AG04450 (cell line): ENCODE data around the gene PRDM10. TPM values are rescaled to one million over a fixed set of nuclear protein-coding genes. Genes with fewer than 3 reads are reported as not detected.
"Not testable (repeated sequence)": the region's sequence is repeated elsewhere in the genome, so short reads cannot be mapped to it uniquely, and the experiment has no call there.

Experiments used
- CTCF ChIA-PET: fragments of 300-600, 350-600 bp; formaldehyde crosslinking; extraction: SDS; loops from one replicate; lab custom pipeline; 2022; ENCODE audit warnings: antibody characterized with exemption, inconsistent platforms; lab: Charles Lee
- POLR2A ChIA-PET: fragments of 350-600 bp; formaldehyde crosslinking; extraction: SDS; loops from one replicate; lab custom pipeline; 2021; ENCODE audit warnings: antibody characterized with exemption, inconsistent platforms; lab: Yijun Ruan, JAX
- DNase-seq: peaks from one replicate; pipeline ENCODE4 v3.0.0-alpha.2; 2011; ENCODE audit warnings: low read depth, low spot score
- H3K27ac ChIP-seq: one replicate; pipeline ENCODE4 v1.5.1; 2012; ENCODE audit warnings: low read depth, low read length, control low read depth
- H3K27me3 ChIP-seq: one replicate; pipeline ENCODE4 v1.6.0; 2012; ENCODE audit warnings: low read length; ENCODE audit not compliant: control insufficient read depth, insufficient read depth
- H3K4me3 ChIP-seq: 2 replicates; pipeline ENCODE4 v1.5.1; 2011; ENCODE audit warnings: mild to moderate bottlenecking, low read depth, low read length, control low read depth
- H3K9me3 ChIP-seq: 2 replicates; pipeline ENCODE4 v1.5.1; 2012; ENCODE audit warnings: low read length; ENCODE audit not compliant: control insufficient read depth, insufficient read depth
- CTCF ChIP-seq: IDR thresholded peaks from 2 replicates; pipeline ENCODE4 v1.5.1; 2011; ENCODE audit warnings: low read depth, low read length, control low read depth, inconsistent platforms
- polyA plus RNA-seq: library from polyadenylated mRNA; depleted of rRNA; stranded (reverse); fragments of >200 nt; gene quantifications from 2 replicates; pipeline ENCODE4 v1.2.3, GENCODE V29; 2011

The PRDM10 gene
- polyA plus RNA-seq, 1 experiment: 3.9 TPM

GRCh38 chr11:130022799-130023198, 20.2 kb upstream of the PRDM10 start:
- Histone ChIP-seq H3K27ac (no peak overlapping the region), H3K27me3 (no peaks in the 10 kb centered on the region), H3K9me3 (peaks cover 11% of the 10 kb centered on the region), H3K4me3 (no peak overlapping the region)
- ChIA-PET POLR2A (no interaction called here), CTCF (no interaction called here)
- TF ChIP-seq CTCF: no peak
- no peak for DNase-seq

GRCh38 chr11:130021606-130022005, 19.0 kb upstream of the PRDM10 start:
- POLR2A ChIA-PET: interaction anchor here (0.5 kb wide), 1 partner anchor 50 kb away, joined by 3 read pairs; no protein-coding TSS in a partner anchor
- H3K4me3 ChIP-seq, H3K27me3 ChIP-seq, H3K27ac ChIP-seq, CTCF ChIA-PET, DNase-seq: not testable (repeated sequence)
- peaks cover 11% of the 10 kb centered on the region for H3K9me3 ChIP-seq

- no peak for TF ChIP-seq CTCF
- Histone ChIP-seq H3K9me3 (peaks cover 11% of the 10 kb centered on the region), H3K4me3 (no peak overlapping the region), H3K27me3 (no peaks in the 10 kb centered on the region), H3K27ac (no peak overlapping the region)
- DNase-seq: no peak
- ChIA-PET POLR2A (interaction anchor here (0.6 kb wide), 1 partner anchor 78 kb away, joined by 3 read pairs; no protein-coding TSS in a partner anchor), CTCF (no interaction called here)
These were observed 17.7 kb upstream of the PRDM10 start for GRCh38 chr11:130020323-130020722.

GRCh38 chr11:130015846-130016245, 13.2 kb upstream of the PRDM10 start:
- CTCF ChIA-PET, H3K4me3 ChIP-seq, DNase-seq, POLR2A ChIA-PET, H3K27ac ChIP-seq, H3K27me3 ChIP-seq, H3K9me3 ChIP-seq: not testable (repeated sequence)

- peaks cover 3% of the 10 kb centered on the region; the same call in 1 of the 2 replicates for H3K9me3 ChIP-seq
- ChIA-PET POLR2A (no interaction called here), CTCF (no interaction called here)
- no peak for TF ChIP-seq CTCF
- no peak overlapping the region for H3K27ac ChIP-seq
- no peak overlapping the region for H3K4me3 ChIP-seq
- H3K27me3 ChIP-seq: no peaks in the 10 kb centered on the region
- DNase-seq: no peak
These were observed 5.7 kb upstream of the PRDM10 start for GRCh38 chr11:130008326-130008725.

- no peak for TF ChIP-seq CTCF
- ChIA-PET CTCF (interaction anchor here (0.6 kb wide), 1 partner anchor 60 kb away, joined by 3 read pairs; no protein-coding TSS in a partner anchor), POLR2A (no interaction called here)
- DNase-seq: no peak
- Histone ChIP-seq H3K9me3 (peaks cover 3% of the 10 kb centered on the region; the same call in 1 of the 2 replicates), H3K27me3 (no peaks in the 10 kb centered on the region), H3K27ac (no peak overlapping the region), H3K4me3 (no peak overlapping the region)
These were observed 4.3 kb upstream of the PRDM10 start for GRCh38 chr11:130006929-130007328.
